ENCODE data around the gene CSNK1D. TPM values are rescaled to one million over a fixed set of nuclear protein-coding genes. Genes with fewer than 3 reads are reported as not detected.

Gene CSNK1D
- polyA plus RNA-seq, 1 donor from 2014 or later, result 29.9 TPM

GRCh38 chr17:82235056-82235774 lies 38.3 kb downstream of the CSNK1D start:
- H3K9ac ChIP-seq (ENCODE audit: low read length), result no peak overlapping the region
- H3K79me2 ChIP-seq (replicated peaks; ENCODE audit: insufficient read depth, low read length), result no peaks in the 10 kb centered on the region
- no peaks in the 10 kb centered on the region for H3K9me2 ChIP-seq (ENCODE audit: insufficient read depth, low read length)
- no peak overlapping the region for H2AFZ ChIP-seq (ENCODE audit: low read depth, low read length)
- no peak overlapping the region for H3K4me3 ChIP-seq (ENCODE audit: low read length)
- no peak overlapping the region for H3K4me2 ChIP-seq (ENCODE audit: low read length)
- H3K27me3 ChIP-seq (ENCODE audit: insufficient read depth, low read depth, low read length), result peaks cover 18% of the 10 kb centered on the region
- TF ChIP-seq EZH2 (IDR thresholded peaks at IDR 0.05; ENCODE audit: borderline replicate concordance, insufficient read depth, low read length, poor library complexity, severe bottlenecking), result no peak
- TF ChIP-seq RAD21 (conservative IDR thresholded peaks at IDR 0.05), result no peak
- no peak for TF ChIP-seq SMC3 (conservative IDR thresholded peaks at IDR 0.05; ENCODE audit: poor library complexity)
- no peak for TF ChIP-seq EP300 (conservative IDR thresholded peaks at IDR 0.05; ENCODE audit: poor library complexity, severe bottlenecking)
- TF ChIP-seq CTCF (IDR thresholded peaks at IDR 0.05; ENCODE audit: poor library complexity, severe bottlenecking), result no peak
- TF ChIP-seq TAF1 (IDR thresholded peaks at IDR 0.05; ENCODE audit: low read depth), result no peak
- TF ChIP-seq REST (IDR thresholded peaks at IDR 0.05; ENCODE audit: borderline replicate concordance), result no peak
- TF ChIP-seq POLR2AphosphoS5 (IDR thresholded peaks at IDR 0.05), result no peak
- TF ChIP-seq MXI1 (conservative IDR thresholded peaks at IDR 0.05; ENCODE audit: poor library complexity, severe bottlenecking), result no peak
- no peaks in the 10 kb centered on the region for H3K9me3 ChIP-seq (ENCODE audit: low read length)
- no peak overlapping the region for H3K27ac ChIP-seq (ENCODE audit: low read length)
- H3F3A ChIP-seq (ENCODE audit: insufficient read depth, low read length, poor library complexity, severe bottlenecking), result no peaks in the 10 kb centered on the region
- H4K20me1 ChIP-seq (ENCODE audit: insufficient read depth), result no peaks in the 10 kb centered on the region
- no peaks in the 10 kb centered on the region for H3K36me3 ChIP-seq (ENCODE audit: insufficient read depth, low read length)

GRCh38 chr17:82234211-82235055 lies 39.1 kb downstream of the CSNK1D start:
- Histone ChIP-seq H3K9me3 (ENCODE audit: low read length) (no peaks in the 10 kb centered on the region), H3K9ac (ENCODE audit: low read length) (no peak overlapping the region), H3K36me3 (ENCODE audit: insufficient read depth, low read length) (no peaks in the 10 kb centered on the region), H3F3A (ENCODE audit: insufficient read depth, low read length, poor library complexity, severe bottlenecking) (no peaks in the 10 kb centered on the region), H2AFZ (ENCODE audit: low read depth, low read length) (no peak overlapping the region), H4K20me1 (ENCODE audit: insufficient read depth) (no peaks in the 10 kb centered on the region), H3K9me2 (ENCODE audit: insufficient read depth, low read length) (no peaks in the 10 kb centered on the region), H3K4me2 (ENCODE audit: low read length) (no peak overlapping the region), H3K27me3 (ENCODE audit: insufficient read depth, low read depth, low read length) (peaks cover 26% of the 10 kb centered on the region), H3K79me2 (replicated peaks; ENCODE audit: insufficient read depth, low read length) (no peaks in the 10 kb centered on the region), H3K4me3 (ENCODE audit: low read length) (no peak overlapping the region), H3K27ac (ENCODE audit: low read length) (no peak overlapping the region)
- TF ChIP-seq SMC3 (conservative IDR thresholded peaks at IDR 0.05; ENCODE audit: poor library complexity) (no peak), MXI1 (conservative IDR thresholded peaks at IDR 0.05; ENCODE audit: poor library complexity, severe bottlenecking) (no peak), EZH2 (IDR thresholded peaks at IDR 0.05; ENCODE audit: borderline replicate concordance, insufficient read depth, low read length, poor library complexity, severe bottlenecking) (no peak), CTCF (IDR thresholded peaks at IDR 0.05; ENCODE audit: poor library complexity, severe bottlenecking) (no peak), TAF1 (IDR thresholded peaks at IDR 0.05; ENCODE audit: low read depth) (no peak), EP300 (conservative IDR thresholded peaks at IDR 0.05; ENCODE audit: poor library complexity, severe bottlenecking) (no peak), REST (IDR thresholded peaks at IDR 0.05; ENCODE audit: borderline replicate concordance) (no peak), RAD21 (conservative IDR thresholded peaks at IDR 0.05) (no peak), POLR2AphosphoS5 (IDR thresholded peaks at IDR 0.05) (no peak)

All from neural cell (in vitro differentiated cells).